Gastroesophageal sphincter (tissue), 3 donors: ENCODE measurements around the gene ESR2.

Source experiments
- EP300 ChIP-seq: sonication (generic); formaldehyde crosslinking; IDR thresholded peaks from one replicate; pipeline ENCODE4 v1.6.1; 2017; ENCODE audit warnings: antibody characterized with exemption, mild to moderate bottlenecking
- POLR2A ChIP-seq, 2 donors: fragments of 450-650 bp; IDR thresholded peaks; one replicate each; pipeline ENCODE4 v1.6.1; 2017; ENCODE audit warnings: antibody characterized with exemption in 2 of 2, mild to moderate bottlenecking in 2 of 2, moderate library complexity in 1 of 2
- POLR2AphosphoS5 ChIP-seq: sonication (generic); formaldehyde crosslinking; IDR thresholded peaks from one replicate; pipeline ENCODE4 v1.6.1; 2017; ENCODE audit warnings: antibody characterized with exemption
- TF ChIP-seq, protein P1 (sequence below), 4 experiments: fragments of 200-600 bp in 2 of 4; fragments of 450-650 bp in 2 of 4; sonication (generic) in 1 of 4; IDR thresholded peaks; one replicate each; pipeline ENCODE4 v1.5.1; 2017 to 2019; ENCODE audit warnings: antibody characterized with exemption in 4 of 4, mild to moderate bottlenecking in 2 of 4, moderate library complexity in 2 of 4

DNA sequence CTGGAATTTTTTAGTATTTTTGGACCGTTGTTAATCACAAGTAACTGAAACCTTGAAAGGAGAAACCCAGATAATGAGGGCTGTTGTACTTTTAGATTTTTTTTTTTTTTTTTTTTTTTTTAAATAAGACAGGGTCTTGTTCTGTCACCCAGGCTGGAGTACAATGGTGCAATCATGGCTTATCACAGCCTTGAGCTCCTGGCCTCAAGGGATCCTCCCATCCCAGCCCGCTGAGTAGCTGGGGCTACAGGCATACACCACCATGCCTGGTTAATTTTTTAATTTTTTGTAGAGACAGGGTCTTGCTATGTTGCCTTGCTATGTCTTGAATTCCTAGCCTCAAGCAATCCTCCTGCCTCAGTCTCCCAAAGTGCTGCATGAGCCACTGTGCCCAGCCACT, 229.7 kb downstream of the ESR2 start:
- TF ChIP-seq, protein P1, sequence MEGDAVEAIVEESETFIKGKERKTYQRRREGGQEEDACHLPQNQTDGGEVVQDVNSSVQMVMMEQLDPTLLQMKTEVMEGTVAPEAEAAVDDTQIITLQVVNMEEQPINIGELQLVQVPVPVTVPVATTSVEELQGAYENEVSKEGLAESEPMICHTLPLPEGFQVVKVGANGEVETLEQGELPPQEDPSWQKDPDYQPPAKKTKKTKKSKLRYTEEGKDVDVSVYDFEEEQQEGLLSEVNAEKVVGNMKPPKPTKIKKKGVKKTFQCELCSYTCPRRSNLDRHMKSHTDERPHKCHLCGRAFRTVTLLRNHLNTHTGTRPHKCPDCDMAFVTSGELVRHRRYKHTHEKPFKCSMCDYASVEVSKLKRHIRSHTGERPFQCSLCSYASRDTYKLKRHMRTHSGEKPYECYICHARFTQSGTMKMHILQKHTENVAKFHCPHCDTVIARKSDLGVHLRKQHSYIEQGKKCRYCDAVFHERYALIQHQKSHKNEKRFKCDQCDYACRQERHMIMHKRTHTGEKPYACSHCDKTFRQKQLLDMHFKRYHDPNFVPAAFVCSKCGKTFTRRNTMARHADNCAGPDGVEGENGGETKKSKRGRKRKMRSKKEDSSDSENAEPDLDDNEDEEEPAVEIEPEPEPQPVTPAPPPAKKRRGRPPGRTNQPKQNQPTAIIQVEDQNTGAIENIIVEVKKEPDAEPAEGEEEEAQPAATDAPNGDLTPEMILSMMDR (IDR thresholded peaks at IDR 0.05): no peak
- TF ChIP-seq EP300 (no peak), POLR2A (IDR thresholded peaks at IDR 0.05) (no peak), POLR2AphosphoS5 (no peak)
